Smooth muscle cell (in vitro differentiated cells): ENCODE measurements around the gene DHX34. TPM values are rescaled to one million over a fixed set of nuclear protein-coding genes. Genes with fewer than 3 reads are reported as not detected.

ENCODE experiments used
- DNase-seq: peaks from one replicate; lab custom pipeline; 2025; ENCODE audit not compliant: unreplicated experiment; lab: John Stamatoyannopoulos, UW
- H2AFZ ChIP-seq: fragments of 200-600 bp; sonication (generic); 2 replicates; pipeline ENCODE4 v1.6.0; 2016; ENCODE audit warnings: antibody characterized with exemption, low read depth, mild to moderate bottlenecking
- H3F3A ChIP-seq: fragments of 200-600 bp; sonication (generic); 2 replicates; pipeline ENCODE4 v1.6.0; 2017; ENCODE audit warnings: antibody characterized with exemption, low read depth
- H3K27ac ChIP-seq: fragments of 200-600 bp; sonication (generic); 2 replicates; pipeline ENCODE4 v1.5.1; 2016; ENCODE audit warnings: low read depth, mild to moderate bottlenecking
- H3K27me3 ChIP-seq: fragments of 200-600 bp; sonication (generic); 2 replicates; pipeline ENCODE4 v1.6.1; 2016; ENCODE audit warnings: low read depth, mild to moderate bottlenecking
- H3K36me3 ChIP-seq: fragments of 200-600 bp; sonication (generic); 2 replicates; pipeline ENCODE4 v1.5.1; 2016; ENCODE audit warnings: low read depth
- H3K4me1 ChIP-seq: fragments of 200-600 bp; sonication (generic); 2 replicates; pipeline ENCODE4 v1.5.1; 2016; ENCODE audit warnings: low read depth
- H3K4me2 ChIP-seq: fragments of 200-600 bp; sonication (generic); 2 replicates; pipeline ENCODE4 v1.6.0; 2016; ENCODE audit warnings: mild to moderate bottlenecking
- H3K4me3 ChIP-seq: fragments of 200-600 bp; sonication (generic); 2 replicates; pipeline ENCODE4 v1.5.1; 2016; ENCODE audit warnings: mild to moderate bottlenecking
- H3K79me2 ChIP-seq: fragments of 200-600 bp; sonication (generic); 2 replicates; pipeline ENCODE4 v1.6.0; 2016; ENCODE audit warnings: low read depth, mild to moderate bottlenecking
- H3K9ac ChIP-seq: fragments of 200-600 bp; sonication (generic); 2 replicates; pipeline ENCODE4 v1.6.0; 2016; ENCODE audit warnings: low read depth
- H3K9me3 ChIP-seq: fragments of 200-600 bp; sonication (generic); replicated peaks from 2 replicates; pipeline ENCODE4 v1.5.1; 2016; ENCODE audit warnings: low read depth
- H4K20me1 ChIP-seq: fragments of 200-600 bp; sonication (generic); 2 replicates; pipeline ENCODE4 v1.6.0; 2016; ENCODE audit warnings: low read depth
- CTCF ChIP-seq: fragments of 200-600 bp; sonication (generic); IDR thresholded peaks from 2 replicates; pipeline ENCODE4 v1.5.1; 2017; ENCODE audit warnings: borderline replicate concordance, mild to moderate bottlenecking, antibody characterized with exemption; ENCODE audit not compliant: insufficient read depth, poor library complexity, severe bottlenecking
- WGBS: methylation state at CpG from one replicate; pipeline ENCODE4 v1.1.7; 2016; ENCODE audit warnings: low lambda C conversion rate; 5-methylcytosine and 5-hydroxymethylcytosine counted together
- polyA plus RNA-seq: library from polyadenylated mRNA; unstranded; fragments of >200 nt; fragmentation: Nextera tagmentation; extraction: Ambion mirVana; gene quantifications from 2 replicates; pipeline ENCODE4 v1.2.1, GENCODE V29; 2016
- total RNA-seq: library from RNA; depleted of rRNA; stranded (reverse); fragments of >200 nt; gene quantifications from 2 replicates; pipeline ENCODE4 v1.2.3, GENCODE V29; 2014

The DHX34 gene
- total and polyA plus RNA-seq, 2 experiments from 2014 or later, result 7.1 to 9.8 TPM

GRCh38 chr19:47398707-47399597 lies 49.8 kb downstream of the DHX34 start:
- H4K20me1 ChIP-seq, result no peaks in the 10 kb centered on the region
- WGBS, result 48% methylated on average over 24 of the region's 24 CpGs

GRCh38 chr19:47402504-47402903 lies 53.4 kb downstream of the DHX34 start:
- Histone ChIP-seq H3K9ac (no peak overlapping the region), H3K27me3 (peaks cover 4% of the 10 kb centered on the region), H3K4me3 (no peak overlapping the region), H4K20me1 (peaks cover 11% of the 10 kb centered on the region), H3F3A (no peaks in the 10 kb centered on the region), H3K9me3 (no peaks in the 10 kb centered on the region), H3K4me2 (no peak overlapping the region), H3K27ac (no peak overlapping the region), H3K79me2 (no peaks in the 10 kb centered on the region), H2AFZ (no peak overlapping the region), H3K4me1 (no peaks in the 10 kb centered on the region), H3K36me3 (no peaks in the 10 kb centered on the region)
- 93% methylated on average over 16 of the region's 16 CpGs for WGBS
- DNase-seq, result no peak
- no peak for TF ChIP-seq CTCF

More at GRCh38 chr19:47398707-47399597, 49.8 kb downstream of the DHX34 start:
- Histone ChIP-seq H3F3A (no peaks in the 10 kb centered on the region), H2AFZ (no peak overlapping the region), H3K79me2 (no peaks in the 10 kb centered on the region), H3K9ac (no peak overlapping the region), H3K36me3 (no peaks in the 10 kb centered on the region), H3K4me3 (no peak overlapping the region), H3K27ac (no peak overlapping the region), H3K4me2 (no peak overlapping the region), H3K27me3 (peaks cover 4% of the 10 kb centered on the region), H3K4me1 (no peaks in the 10 kb centered on the region), H3K9me3 (no peaks in the 10 kb centered on the region)
- DNase-seq, result no peak
- no peak for TF ChIP-seq CTCF

- Histone ChIP-seq H3K9ac (no peak overlapping the region), H3K4me2 (no peak overlapping the region), H4K20me1 (peaks cover 13% of the 10 kb centered on the region), H2AFZ (no peak overlapping the region), H3K4me3 (no peak overlapping the region), H3K4me1 (no peaks in the 10 kb centered on the region), H3K27me3 (peaks cover under 1% of the 10 kb centered on the region), H3K36me3 (no peaks in the 10 kb centered on the region), H3K27ac (no peak overlapping the region), H3K79me2 (no peaks in the 10 kb centered on the region), H3K9me3 (no peaks in the 10 kb centered on the region), H3F3A (no peaks in the 10 kb centered on the region)
- no peak for DNase-seq
- no peak for TF ChIP-seq CTCF
- WGBS, result 95% methylated on average over 9 of the region's 9 CpGs
Observed at GRCh38 chr19:47404334-47405196, 55.5 kb downstream of the DHX34 start.
